HG03457 (cell line): ENCODE results near the gene ATCAY.

ENCODE experiments used
- ATAC-seq: cut with Tn5 transposase; IDR thresholded peaks from one replicate; pipeline ENCODE4 v1.9.1; 2021; ENCODE audit warnings: moderate number of reproducible peaks; ENCODE audit not compliant: unreplicated experiment

The ATCAY gene, protein sequence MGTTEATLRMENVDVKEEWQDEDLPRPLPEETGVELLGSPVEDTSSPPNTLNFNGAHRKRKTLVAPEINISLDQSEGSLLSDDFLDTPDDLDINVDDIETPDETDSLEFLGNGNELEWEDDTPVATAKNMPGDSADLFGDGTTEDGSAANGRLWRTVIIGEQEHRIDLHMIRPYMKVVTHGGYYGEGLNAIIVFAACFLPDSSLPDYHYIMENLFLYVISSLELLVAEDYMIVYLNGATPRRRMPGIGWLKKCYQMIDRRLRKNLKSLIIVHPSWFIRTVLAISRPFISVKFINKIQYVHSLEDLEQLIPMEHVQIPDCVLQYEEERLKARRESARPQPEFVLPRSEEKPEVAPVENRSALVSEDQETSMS

DNA sequence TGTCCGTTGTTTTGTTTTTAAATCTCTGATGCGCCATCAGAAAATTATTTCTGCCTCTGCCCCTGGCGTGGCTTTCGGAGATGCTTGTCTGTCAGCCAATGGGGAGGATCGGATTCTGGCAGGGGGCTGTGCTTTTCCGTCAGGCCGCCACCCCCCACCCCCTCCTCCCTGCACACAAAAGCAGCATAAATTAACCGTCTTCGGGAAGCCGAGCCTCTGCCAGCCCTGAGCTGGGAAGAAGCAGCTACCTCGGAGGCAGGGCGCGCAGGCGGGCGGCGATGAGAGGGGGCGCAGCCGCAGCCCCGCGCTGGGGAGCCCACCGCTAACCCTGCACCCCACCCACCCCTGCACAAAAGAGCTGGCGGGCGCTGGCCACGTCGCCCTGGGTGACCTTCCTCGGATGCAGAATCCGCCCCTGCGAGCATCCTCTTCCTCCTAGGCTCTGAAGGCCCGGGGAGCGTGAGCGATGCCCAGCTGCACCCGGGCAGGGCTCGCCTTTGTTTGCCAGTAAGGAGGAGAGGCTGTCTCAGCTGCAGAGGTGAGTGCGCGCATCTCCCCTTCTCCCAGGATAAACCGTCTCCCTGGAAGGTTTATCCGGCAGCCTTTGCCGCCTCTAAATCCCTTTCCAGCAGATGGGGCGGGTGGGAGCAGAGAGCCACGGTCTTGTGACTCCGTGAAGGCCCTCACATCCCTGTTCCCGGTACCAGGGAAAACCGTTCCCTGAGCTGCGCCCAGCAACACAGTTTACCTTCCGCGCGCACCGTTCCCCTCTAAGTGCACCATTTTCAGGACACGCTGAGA is at the start of gene ATCAY:
Gene ATCAY (plus strand): TSS at position 215 of the 801 bp plus-strand sequence. CDS start 5,083 bp downstream, outside the sequence.
- ATAC-seq = no peak

- ATAC-seq = no peak
These were observed 48.9 kb upstream of the ATCAY start for GRCh38 chr19:3831601-3832000.

DNA sequence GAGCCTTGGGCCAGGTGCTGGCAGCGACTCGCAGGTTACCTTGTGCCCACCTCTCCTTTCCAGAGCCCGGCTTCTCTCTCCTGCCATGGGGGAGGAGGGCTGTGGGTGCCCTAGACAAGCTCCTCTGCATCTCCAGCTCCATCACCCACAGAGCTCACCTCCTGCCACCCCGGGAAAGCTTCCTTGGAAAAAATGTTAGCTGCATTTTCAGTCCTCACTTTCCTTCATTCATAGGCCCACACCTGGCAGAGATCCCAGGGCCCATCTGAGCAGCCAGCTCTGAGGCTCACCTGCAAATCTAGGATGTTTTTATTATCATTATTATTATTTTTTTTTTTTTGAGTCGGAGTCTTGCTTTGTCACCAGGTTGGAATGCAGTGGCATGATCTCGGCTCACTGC is 48.5 kb upstream of the ATCAY start:
- no peak for ATAC-seq

DNA sequence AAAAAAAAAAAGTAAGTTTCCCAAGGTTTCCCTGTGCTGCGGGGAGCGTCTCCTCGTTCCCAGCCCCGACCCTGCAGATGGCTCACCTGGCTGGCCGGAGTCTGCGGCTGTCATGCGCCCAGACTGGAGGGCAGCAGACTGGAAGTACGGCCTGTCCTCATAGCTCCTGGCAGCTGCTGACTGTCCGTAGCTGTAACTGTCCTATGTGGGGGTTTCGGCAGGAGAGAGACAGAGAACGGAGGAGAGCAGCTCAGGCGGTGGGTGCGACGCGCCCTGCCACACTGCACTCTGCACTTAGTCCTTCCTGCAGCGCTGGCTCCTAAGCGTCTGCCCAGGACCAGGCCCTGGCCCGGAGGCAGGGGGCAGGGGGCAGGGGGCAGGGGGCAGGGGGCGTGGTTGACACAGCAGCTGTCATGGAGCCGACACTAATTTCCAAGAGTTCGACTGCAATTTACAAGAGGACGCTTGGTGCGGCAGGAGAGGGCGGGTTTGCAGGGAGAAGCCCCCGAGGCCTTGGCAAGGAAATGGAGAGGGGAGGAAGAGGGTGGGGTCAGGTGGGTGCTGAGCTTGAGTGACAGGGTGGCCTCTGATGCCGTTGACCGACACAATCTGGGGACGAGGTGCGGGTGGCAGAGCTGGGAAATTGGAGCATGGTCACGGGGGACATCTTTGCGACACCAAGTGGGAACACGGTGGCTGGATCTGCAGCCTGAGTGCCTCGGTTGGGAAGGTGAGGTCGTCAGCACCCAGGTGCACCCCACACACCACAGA is 46.7 kb upstream of the ATCAY start:
- ATAC-seq = no peak

- ATAC-seq = no peak
These were observed 46.0 kb upstream of the ATCAY start for GRCh38 chr19:3834349-3835054.

DNA sequence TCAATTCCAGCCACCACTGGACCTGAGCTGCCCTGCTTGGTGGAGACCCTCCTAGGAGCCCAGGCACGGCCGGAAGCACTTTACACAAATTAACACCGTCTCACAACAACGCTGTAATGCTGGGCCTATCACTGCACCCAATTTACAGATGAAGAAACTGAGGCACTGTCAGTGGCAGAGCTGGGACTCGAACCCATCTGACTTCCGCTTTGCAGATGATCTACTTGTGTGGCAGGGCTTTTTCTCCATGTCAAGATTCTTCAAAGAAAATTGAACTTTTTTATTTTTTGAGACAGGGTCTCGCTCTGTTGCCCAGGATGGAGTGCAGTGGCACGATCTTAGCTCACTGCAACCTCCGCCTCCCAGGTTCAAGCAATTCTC is 45.4 kb upstream of the ATCAY start:
- no peak for ATAC-seq

GRCh38 chr19:3836887-3837286 is 43.6 kb upstream of the ATCAY start:
- no peak for ATAC-seq

DNA sequence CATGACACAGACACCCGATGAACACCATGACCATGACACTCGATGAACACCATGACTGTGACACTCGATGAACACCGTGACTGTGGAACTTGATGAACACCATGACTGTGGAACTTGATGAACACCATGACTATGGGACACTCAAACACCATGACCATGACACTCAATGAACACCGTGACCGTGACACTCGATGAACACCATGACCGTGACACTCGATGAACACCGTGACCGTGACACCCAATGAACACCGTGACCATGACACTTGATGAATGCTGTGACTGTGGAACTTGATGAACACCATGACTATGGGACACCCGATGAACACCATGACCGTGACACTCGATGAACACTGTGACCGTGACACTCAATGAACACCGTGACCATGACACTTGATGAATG is 43.2 kb upstream of the ATCAY start:
- no peak for ATAC-seq

- no peak for ATAC-seq
These were observed 42.6 kb upstream of the ATCAY start for GRCh38 chr19:3837922-3838321.

GRCh38 chr19:3838661-3839060 is 41.8 kb upstream of the ATCAY start:
- ATAC-seq = no peak

DNA sequence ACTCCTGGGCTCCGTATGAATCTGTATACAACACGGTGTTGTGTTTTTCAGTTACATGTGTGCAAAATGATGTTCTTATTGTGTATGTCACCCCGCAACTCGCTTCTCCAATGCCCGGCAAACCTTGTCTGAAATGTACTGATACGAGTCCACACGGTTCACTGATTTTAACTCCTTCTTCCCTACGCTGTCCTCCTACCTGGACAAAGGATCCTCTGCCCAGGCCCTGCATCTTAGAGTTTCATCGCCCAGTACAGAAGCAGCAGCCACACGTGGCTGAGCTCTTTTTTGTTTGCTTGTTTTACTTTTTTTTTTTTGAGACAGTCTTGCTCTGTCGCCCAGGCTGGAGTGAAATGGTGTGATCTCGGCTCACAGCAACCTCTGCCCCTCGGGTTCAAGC is 40.5 kb upstream of the ATCAY start:
- ATAC-seq = no peak

DNA sequence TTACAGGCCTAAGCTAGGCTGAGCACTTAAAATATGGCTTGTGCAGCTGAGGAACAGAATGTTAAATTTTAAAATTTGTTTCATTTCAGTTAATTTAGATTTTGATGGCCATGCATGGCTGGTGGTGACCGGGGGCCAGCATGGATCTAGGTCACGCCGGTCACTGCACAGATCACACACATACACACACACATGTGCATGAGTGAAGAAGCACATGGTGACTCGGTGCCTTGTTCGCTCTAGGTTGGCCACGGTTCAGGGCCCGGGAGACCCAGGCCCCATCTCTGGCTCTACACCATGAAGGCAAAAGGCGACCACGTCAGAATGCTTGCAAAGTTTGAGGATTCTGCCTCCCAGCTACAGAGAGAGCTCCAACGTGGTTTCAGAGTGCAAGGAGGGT is 39.7 kb upstream of the ATCAY start:
- ATAC-seq = no peak

- ATAC-seq = no peak
These were observed 37.5 kb upstream of the ATCAY start for GRCh38 chr19:3842948-3843347.

DNA sequence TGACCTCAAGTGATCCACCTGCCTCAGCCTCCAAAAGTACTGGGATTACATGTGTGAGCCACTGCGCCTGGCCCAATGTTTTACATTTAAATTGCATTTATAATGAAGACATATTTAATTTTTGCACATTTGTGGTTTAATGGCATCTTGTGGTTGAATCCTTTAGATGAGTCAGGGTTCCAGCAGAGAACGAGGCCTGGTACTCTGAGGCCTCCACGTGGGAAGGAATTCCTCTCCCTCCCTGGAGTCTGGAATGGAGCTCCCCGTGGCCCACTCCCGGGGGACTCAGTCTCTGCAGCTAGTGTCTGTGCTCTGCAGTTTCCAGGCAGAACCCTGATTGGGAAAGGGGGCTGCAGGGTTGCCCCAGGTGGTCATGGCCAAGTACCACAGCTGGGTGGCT is 35.9 kb upstream of the ATCAY start:
- no peak for ATAC-seq

- ATAC-seq = no peak
These were observed 31.4 kb upstream of the ATCAY start for GRCh38 chr19:3849092-3849491.

- no peak for ATAC-seq
These were observed 30.7 kb upstream of the ATCAY start for GRCh38 chr19:3849787-3850186.

- no peak for ATAC-seq
These were observed 30.0 kb upstream of the ATCAY start for GRCh38 chr19:3850320-3850972.

GRCh38 chr19:3851254-3852176 is 29.0 kb upstream of the ATCAY start:
- no peak for ATAC-seq

DNA sequence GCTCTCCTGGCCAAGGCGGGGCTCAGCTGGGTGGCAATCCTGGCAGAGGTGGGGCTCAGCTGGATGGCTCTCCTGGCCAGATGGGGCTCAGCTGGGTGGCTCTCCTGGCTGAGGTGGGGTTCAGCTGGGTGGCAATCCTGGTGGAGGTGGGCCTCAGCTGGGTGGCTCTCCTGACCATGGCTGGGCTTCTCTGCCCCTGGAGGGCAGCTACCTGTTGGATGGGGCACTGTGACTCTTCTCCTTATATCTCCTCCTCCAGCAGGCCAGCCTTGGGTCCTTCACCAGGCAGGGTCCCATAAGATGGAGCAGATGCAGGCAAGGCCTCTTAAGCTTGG is 28.3 kb upstream of the ATCAY start:
- ATAC-seq = no peak
